ENCODE results near the gene BPIFA3.

The BPIFA3 gene

DNA sequence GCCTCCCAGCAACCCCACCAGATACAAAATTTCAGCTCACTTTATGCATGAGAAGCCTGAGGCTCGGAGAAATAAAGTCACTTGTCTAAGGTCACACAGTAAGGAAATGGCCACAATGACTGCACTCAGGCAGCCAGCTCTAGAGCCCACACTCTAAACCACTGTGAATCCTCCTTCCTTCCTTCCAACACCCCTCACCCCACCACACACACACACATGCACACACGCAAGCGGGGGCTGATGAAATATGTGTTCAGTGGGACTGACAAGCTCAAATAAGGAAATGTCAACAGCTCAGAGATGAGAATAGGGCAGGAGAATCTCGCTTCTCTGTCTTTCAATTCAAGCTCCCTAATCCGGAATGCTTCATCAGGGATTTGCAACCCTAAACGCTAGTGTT lies 12.7 kb downstream of the BPIFA3 start:
- no peak for DNase-seq

DNA sequence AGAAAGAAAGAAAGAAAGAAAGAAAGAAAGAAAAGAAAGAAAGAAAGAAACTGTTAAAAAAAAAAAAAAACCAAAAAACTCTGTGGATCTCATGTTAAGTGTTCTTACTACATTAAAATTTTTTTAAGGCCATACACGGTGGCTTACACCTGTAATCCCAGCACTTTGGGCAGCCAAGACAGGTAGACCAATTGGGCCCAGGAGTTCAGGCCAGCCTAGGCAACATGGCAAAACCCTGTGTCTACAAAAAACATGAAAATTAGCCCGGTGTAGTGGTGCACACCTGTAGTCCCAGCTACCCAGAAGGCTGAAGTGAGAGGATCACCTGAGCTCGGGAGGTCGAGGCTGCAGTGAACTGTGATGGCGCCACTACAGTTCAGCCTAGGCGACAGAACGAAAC lies 14.1 kb downstream of the BPIFA3 start:
- no peak for DNase-seq

DNA sequence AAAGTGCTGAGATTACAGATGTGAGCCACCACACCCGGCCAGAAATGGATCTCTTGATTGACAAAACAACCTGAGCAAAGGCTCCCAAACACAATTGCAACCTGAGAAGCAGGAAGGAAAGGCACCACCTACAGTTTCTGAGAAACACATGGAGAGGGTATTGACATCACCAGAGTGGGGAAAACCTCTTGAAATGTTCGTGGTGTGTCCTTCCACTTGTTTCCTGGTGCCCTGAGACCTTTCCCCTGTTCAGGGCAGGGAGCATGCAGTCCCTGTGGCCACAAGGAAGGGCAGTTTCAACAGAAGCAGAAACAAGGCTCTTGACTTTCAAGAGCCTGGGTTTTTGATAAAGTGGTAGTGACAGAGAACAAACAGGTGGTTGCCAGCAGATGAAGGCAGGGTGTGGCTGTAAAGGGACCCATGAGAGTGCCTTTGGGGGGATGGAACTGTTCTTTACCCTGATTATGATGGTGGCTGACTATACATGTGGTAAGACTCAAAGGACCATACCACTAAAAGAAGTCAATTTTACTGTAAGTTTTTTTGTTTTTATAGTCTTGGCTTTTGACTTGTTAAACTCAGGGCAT lies 15.4 kb downstream of the BPIFA3 start:
- no peak for DNase-seq

DNA sequence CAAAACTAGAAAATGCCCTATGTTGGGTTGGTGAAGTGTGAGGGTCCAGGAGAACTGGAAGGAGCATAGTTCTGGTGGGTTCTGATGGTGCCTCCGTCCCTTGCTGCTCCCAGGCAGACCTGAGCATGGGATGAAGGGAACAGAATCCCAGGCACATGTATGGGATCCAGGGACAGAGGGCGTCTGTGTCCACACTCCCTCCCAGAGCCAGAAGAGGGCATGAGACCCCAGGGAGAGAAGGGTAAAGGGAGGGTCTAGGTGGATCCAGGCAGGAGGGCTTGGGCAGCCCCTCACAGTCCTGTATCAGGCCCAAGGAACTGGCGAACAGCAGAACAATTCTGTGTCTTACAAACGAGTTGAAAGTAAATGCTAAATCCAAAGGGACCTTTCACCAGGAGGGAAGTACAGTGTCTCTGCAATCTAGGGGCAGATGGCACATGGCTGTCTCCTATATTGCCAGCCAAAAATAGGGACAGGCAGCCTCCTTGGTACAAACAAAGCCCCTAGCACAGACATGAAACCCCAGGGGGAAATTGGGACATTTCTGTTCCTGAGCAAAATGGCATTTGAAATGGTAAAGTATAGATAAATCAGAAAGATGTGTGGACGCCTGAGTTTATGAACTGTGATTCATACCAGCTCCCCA lies 16.1 kb downstream of the BPIFA3 start:
- no peak for DNase-seq

DNA sequence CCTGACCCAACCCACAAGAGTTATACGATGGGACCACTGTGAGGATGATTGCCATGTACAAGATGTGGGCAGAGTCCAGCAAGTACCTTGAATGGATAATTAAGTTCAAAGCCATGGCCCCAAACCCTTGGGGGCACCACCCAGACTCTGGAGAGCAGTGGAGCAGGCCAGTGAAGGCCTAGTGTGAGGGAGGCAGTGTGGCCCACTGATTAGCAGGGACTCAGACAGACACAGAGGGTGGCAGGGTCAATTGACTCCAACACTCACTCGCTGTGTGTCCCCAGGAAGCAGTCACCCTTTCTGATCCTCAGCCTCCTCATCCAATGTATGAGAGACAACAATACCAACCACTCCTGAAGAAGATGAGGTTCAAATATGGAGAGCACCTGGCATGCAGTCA lies 16.9 kb downstream of the BPIFA3 start:
- DNase-seq, result no peak

DNA sequence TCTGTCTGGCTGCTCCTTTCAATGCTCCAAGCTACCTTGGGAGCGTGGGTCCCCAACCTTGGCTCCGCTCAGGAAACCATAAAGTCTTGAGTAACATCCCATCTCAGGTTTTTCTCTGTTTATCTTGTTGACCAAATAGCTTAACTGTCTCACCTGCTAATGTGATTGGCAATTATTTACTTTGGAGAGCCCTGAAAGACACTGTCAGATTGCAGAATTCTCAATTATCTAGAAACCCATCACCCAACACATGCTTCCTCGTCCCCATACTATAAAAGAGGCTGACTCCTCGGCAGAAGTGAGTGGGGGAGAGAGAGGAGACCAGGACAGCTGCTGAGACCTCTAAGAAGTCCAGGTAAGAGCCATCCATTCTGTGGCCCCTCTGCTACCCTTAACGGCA lies 18.5 kb downstream of the BPIFA3 start, which contains the start of gene BPIFA1:
BPIFA1 (plus strand) TSS at position 301 of the 400 bp plus-strand sequence. CDS start 1,716 bp downstream, outside the sequence.
- no peak for DNase-seq

DNA sequence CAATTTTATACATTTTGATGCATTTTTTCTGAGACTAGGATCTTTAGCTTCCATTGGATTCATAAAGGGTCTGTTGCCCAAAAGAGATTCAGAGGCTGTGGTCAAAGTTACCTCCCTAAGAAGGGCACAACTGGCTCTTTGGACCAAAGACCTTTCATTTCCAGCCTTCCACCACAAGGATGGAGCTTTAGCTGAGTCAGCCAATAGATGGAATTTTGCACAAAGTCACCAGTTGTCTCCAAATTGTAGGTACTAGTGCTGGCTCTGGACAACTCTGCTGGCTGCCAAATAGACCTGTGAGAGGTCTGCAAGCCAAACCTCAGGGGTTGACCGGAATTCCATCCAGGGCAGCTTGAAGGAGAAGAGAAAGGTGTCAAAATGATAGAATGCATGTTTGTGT lies 19.2 kb downstream of the BPIFA3 start:
- no peak for DNase-seq

DNA sequence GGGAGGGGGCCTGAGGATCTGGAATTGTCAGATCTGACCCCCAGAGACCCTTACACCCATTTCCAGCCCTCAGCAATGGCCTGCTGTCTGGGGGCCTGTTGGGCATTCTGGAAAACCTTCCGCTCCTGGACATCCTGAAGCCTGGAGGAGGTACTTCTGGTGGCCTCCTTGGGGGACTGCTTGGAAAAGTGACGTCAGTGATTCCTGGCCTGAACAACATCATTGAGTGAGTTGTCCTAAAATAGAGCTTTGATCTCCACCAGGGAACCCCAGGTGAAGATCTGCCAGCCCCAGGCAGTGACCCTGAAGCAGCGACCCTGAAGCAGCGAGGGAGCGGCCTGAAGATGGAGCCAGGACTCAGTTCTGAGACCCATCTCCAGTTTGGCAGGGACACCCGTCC lies 20.8 kb downstream of the BPIFA3 start:
- DNase-seq, result no peak

DNA sequence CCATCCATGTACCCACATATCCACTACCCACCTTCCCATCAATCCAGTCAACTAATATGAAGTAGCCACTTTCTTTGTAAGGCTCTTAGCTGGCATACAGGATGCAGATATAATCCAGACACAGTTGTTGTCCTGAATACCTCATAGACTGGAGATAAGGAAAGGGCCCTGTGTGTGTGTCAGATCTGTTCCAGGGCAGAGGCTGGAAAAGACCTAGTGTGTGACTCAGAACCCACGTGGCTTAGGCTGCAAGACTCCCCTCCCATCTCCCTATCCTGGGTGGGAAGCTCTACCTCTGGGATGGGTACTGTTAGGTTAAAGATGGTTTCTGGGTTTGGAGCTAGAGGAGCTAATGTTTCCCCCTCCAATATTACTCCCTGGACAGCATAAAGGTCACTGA lies 22.3 kb downstream of the BPIFA3 start:
- no peak for DNase-seq

DNA sequence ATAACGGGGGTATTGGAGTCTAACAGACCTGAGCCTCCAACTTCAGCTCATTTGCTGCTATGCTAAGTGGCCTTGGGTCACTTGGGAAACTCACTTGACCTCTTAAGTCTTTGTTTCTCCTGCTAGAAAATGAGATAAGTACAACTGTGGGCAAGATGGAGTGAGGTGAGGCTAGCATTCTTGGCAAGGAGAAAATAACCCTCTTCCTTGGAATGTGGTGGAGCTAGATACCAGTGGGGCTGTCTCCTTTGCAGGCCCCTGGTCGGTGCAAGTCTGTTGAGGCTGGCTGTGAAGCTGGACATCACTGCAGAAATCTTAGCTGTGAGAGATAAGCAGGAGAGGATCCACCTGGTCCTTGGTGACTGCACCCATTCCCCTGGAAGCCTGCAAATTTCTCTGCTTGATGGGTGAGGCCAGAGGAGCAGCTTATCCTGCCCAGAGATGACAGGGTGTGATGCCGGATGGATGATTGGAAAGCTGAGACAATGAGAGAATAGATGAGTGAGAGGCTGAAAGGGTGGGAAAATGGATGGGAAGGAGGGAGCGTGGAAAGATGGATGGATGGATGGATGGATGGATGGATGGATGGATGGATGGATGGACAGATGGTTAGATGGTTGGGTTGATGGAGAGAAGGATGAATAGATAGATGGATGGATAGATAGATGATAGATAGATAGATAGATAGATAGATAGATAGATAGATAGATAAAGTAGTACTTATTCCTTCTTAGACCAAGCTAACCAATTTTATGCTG lies 23.0 kb downstream of the BPIFA3 start:
- no peak for DNase-seq

DNA sequence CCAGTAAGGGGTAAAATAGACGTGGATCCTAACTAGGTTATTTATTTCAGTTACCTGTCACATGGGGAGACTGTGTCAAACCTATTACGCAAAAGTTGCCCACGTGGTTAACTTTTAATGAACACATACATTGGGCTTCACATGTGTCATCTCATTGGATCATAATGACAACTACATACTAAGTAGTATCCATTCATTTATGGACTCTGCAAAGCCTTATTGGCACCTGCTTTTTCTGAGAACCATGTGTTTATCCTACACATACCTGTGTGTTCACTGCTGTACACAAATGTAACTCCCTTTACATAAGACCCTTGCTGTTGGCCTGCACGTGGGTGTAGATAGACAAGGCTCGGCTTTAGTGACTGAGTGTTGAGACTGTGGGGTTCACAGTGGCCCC lies 23.8 kb downstream of the BPIFA3 start:
- no peak for DNase-seq

DNA sequence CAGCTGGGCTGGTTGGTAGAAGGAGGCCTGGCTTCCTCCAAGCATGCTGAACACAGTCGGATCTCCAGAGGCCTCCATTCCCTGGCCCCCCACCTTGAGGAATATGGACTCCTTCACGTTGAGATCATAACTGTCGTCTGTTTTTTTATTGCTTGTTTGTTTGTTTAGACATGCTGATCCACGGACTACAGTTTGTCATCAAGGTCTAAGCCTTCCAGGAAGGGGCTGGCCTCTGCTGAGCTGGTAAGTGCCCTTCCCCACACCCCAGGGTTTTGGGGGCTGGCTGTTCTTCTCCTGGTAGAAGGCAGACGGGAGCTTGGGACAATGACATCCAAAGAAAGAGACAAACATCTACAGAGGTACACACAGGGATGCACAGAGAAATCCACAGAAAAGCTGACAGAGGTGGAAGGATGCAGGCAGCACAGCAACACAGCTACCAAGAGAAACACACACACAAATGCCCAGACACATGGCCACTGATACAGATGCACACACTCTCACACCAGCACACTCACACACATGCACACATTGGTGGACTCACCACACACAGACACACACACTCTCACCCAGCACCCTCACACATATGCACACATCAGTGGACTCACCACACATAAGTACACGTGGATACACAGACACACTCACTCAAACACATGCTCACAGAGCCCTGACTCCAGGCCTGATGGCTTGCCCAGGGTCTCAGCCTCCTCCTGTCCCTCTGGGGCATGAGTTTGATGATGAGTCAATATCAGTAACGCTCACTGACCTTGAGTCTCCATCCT lies 25.4 kb downstream of the BPIFA3 start:
- DNase-seq, result no peak

DNA sequence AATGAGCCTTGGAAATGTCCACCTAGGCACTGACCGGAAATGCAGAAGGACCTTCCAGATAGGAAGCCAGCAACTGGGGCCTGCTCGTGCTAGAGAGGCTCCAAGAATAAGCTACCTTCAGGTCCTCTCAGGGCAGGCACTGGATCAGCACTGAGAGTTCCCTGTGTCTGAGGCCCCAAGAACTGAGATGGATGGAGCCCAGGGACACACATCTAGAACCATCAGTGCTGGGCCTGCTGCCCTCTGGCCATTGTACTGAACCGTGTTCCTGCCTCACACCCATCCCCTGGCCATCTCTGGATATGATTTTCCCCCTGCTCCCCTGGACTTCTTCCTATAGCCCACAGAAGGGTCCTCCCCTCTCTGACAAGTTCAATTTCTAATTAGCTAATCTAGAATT lies 28.9 kb downstream of the BPIFA3 start:
- no peak for DNase-seq

DNA sequence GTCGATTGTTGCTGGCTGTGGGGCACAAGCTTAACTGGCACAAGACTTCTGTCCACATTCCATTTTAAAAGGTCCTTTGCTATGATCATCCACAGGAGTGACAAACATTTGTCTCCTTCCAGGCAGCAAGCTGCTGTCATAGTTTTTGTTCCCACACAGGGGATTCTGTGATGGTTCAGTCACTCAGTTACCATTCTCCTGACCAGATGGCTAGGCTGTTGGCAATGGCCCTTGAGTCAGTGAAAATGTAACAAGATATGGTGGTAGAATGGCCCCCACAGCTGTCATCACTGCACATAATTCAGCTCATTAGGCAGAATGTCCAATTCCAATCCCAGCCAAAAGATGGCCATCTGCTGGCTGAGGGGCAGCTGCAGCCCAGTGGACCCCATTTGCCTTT lies 32.3 kb downstream of the BPIFA3 start:
- no peak for DNase-seq

DNA sequence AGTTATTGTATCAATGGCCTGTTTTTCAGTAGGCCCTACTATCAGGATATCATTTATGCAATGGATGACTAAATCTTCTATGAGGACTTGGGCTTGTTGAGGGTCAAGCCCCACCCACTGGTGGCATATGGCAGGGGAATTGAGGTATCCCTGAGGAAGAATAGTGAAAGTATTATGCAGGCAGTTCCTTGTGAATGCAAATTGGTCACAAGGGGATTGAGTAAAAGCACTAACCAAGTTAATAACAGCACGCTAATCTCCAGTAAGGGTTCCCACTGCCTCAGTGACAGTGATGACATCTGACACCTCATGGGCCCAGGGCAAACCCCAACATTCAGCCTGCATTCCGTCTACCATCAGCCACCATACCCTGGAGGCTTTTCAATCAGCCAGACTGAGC lies 33.5 kb downstream of the BPIFA3 start:
- no peak for DNase-seq

DNA sequence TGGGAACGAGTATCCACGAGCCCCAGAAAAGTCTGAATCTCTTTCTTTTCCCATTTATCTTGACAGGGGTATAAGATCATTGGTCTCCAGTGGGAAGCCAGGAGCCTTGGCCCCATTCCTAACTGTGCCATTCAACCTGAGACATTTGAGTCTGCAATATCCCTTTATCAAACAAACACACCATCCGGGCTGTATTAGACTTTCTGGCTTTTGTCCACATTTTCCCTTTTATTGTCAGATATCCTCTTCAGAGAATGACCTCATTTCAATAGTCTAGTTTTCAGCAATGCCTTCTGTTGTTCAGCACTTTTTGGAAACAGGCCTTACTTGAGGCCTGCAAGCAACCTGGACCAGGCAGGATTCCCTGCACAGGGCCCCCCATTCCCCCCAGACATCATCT lies 34.3 kb downstream of the BPIFA3 start:
- peak; percentile 11 for DNase-seq

DNA sequence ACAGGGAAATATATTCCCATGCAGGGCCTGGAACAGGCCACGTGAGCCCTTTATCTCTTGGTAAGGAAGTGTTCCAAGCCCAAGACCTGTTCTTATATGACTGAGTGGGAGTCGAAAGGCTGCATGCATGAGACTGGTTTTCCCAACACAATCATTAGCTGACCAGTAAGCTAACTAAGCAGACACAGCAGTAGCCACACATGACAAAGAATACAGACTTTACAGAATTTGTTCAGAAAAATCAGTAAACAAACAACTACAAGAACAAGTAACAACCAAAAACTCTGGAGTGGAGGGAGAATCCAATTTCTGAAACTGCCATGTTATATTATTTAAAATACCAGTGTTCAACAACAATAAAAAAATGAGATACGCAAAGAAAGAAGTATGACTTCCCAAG lies 35.3 kb downstream of the BPIFA3 start:
- no peak for DNase-seq

DNA sequence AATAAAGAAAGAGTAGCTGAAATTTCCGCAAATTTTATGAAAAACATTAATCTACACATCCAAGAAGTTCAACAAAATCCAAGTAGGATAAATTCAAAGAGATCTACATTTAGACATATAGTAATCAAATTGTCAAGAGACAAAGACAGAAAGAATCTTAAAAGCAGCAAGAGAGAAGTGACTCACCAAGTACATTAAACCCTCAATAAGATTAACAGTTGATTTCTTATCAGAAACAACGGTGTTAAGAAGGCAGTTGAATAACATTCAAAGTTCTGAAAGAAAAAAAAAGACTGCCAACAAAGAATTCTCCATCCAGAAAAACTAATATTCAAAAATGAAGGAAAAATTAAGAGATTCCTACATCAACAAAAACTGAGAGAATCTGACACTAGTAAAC lies 37.9 kb downstream of the BPIFA3 start:
- no peak for DNase-seq

DNA sequence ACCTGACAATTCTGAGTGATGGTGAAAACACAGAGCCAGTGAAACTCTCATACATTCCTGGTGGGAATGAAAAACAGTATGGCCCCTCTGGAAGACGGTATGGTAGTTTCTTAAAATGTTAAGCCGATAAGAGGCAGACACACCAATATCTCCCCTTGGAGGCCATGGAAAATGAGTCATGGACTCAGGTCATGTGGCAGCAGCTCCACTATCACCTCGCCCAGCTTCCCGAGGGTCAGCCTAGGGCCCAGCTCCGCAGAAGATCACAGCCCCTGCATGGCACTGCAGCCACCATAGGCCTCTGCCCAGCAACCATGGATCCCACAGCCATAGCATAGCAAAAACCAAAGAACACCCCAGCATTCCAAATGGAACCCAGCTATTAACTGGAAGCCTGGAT lies 40.1 kb downstream of the BPIFA3 start:
- DNase-seq, result no peak

DNA sequence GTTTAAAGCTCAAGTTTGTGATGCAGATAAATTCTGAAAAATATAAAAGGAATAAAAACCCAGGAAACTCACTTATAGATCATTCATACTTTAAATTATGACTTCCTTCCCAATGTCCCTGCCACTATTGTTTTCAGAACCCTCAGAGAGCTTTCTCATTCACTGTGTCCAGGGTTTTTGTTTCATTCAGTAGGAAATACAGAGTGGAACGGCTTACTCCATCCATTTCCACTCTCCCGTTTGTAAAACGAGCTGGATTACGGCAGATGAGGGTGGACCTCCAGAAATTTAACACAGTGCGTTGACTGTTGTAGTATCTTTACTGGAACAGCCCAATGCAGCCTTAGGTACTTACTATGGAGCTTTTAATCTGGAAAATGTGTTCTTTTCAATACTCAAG lies 42.2 kb downstream of the BPIFA3 start:
- DNase-seq, result no peak

DNA sequence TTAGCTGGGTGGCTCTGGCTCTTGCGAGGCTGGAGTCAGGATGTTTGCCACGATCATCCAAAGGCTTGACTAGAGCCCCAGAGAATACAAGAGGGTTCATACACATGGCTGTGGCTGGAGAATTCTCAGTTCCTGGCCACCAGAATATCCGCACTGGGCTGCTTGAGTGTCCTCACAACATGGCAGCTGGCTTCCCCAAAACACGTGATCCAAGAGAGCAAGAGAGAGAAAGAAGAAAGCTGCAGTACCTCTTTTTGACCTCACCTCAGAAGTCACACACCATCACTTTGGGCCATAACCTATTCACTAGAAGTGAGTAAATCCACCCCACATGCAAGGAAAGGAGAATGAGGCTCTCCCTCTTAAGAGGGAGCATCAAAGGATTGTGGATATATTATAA lies 44.3 kb downstream of the BPIFA3 start:
- DNase-seq, result no peak

DNA sequence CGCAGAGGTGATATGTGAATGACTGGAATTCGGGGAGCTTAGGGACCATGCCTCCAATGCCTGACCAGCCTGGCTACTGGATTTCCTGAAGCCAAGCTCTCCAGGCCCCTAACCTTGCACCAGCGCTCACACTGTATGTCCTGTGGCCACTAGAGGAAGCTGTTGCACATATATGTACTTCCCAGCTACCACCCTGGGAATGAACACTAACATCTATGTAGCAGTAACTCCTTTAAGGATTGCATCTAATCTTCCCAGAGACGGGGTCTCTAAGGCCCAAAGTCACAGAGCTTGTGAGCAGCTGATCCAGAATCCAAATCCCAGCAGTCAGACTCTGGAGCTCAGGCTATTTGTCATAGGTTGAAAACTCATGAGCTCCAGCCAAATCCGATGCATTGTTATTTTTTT lies 45.5 kb downstream of the BPIFA3 start:
- DNase-seq, result peak; percentile 32

DNA sequence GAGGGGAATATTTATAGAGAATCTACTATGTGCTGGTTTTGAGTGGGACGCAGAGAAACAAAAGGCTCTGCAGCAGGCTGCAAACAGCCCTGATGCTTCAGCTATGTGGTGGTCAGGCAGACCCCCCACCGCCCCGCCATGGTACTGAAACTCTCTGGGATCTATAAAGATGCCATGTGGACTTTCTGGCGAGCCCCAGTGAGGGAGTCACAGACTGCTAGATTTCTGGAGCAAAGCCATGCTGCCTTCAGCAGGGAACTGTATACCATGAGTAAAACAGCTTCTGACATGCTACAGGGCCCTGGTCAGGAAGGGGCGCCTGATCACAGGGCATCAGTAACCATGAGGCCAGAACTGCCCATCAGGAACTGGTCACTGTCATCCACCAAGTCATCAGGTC lies 46.6 kb downstream of the BPIFA3 start:
- no peak for DNase-seq

DNA sequence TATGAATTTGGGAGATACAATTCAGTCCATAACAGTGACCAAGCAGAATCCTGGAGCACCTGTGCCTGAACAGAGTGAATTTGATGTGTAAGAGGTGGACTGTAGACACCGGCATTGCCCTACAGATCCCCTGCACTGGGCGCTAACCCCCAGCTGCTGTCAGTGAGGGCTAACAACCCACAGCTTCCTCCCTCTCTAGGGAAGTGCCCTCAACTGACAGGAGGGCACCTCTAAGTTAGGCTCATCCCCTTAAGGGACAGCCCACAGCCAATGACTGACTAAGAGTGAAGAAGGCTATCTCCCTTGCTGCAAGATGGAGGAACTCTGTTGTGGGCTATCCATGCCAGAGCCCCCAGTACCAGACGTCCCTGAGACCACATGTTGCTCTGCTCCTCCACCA lies 50.5 kb downstream of the BPIFA3 start:
- DNase-seq, result no peak

Data from NCI-H774 (cell line).